ENCODE measurements around the gene PRG3.

Gene PRG3

GRCh38 chr11:57353446-57353845 lies 27.5 kb downstream of the PRG3 start:
- Histone ChIP-seq H3K4me3 (ENCODE audit: low read length) (no peak overlapping the region), H3K4me2 (ENCODE audit: low read length) (no peak overlapping the region), H3K27ac (ENCODE audit: low read length) (no peak overlapping the region), H3K79me2 (ENCODE audit: low read length) (no peaks in the 10 kb centered on the region), H3K36me3 (replicated peaks; ENCODE audit: low read depth, low read length) (no peaks in the 10 kb centered on the region), H4K20me1 (ENCODE audit: insufficient read depth, low read length) (no peaks in the 10 kb centered on the region), H3K9ac (ENCODE audit: low read length) (no peak overlapping the region), H3K27me3 (ENCODE audit: low read depth, low read length) (no peaks in the 10 kb centered on the region), H3K9me3 (ENCODE audit: insufficient read depth, low read length) (no peaks in the 10 kb centered on the region), H2AFZ (ENCODE audit: low read depth, low read length) (no peak overlapping the region), H3K4me1 (ENCODE audit: low read length) (peaks cover 47% of the 10 kb centered on the region)
- TF ChIP-seq, protein P1, sequence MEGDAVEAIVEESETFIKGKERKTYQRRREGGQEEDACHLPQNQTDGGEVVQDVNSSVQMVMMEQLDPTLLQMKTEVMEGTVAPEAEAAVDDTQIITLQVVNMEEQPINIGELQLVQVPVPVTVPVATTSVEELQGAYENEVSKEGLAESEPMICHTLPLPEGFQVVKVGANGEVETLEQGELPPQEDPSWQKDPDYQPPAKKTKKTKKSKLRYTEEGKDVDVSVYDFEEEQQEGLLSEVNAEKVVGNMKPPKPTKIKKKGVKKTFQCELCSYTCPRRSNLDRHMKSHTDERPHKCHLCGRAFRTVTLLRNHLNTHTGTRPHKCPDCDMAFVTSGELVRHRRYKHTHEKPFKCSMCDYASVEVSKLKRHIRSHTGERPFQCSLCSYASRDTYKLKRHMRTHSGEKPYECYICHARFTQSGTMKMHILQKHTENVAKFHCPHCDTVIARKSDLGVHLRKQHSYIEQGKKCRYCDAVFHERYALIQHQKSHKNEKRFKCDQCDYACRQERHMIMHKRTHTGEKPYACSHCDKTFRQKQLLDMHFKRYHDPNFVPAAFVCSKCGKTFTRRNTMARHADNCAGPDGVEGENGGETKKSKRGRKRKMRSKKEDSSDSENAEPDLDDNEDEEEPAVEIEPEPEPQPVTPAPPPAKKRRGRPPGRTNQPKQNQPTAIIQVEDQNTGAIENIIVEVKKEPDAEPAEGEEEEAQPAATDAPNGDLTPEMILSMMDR (IDR thresholded peaks at IDR 0.05; ENCODE audit: low read depth, low read length): no peak
- no peak for TF ChIP-seq EZH2phosphoT487 (IDR thresholded peaks at IDR 0.05; ENCODE audit: low read depth)

DNA sequence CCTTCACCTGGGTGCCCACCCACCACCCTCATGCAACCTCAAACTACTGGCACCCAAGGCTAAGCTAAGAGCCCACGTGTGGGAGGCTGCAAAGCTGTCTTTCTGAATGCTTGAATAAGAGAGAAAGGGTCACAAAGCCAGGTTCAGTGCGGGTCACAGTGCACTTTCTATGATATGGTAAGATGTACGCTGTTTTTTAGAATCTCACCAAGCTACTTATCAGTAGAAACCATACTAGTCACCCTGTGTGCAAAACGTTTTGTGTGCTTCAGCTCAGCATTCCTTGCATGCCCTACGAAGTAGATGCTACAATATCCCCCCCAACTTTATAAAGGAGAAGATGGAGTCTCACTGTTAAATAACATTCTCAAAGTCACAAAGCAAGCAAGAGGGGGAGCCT lies 27.9 kb downstream of the PRG3 start:
- Histone ChIP-seq H3K79me2 (ENCODE audit: low read length) (no peaks in the 10 kb centered on the region), H3K4me1 (ENCODE audit: low read length) (peaks cover 42% of the 10 kb centered on the region), H3K36me3 (replicated peaks; ENCODE audit: low read depth, low read length) (no peaks in the 10 kb centered on the region), H3K9me3 (ENCODE audit: insufficient read depth, low read length) (no peaks in the 10 kb centered on the region), H3K27me3 (ENCODE audit: low read depth, low read length) (no peaks in the 10 kb centered on the region), H3K4me2 (ENCODE audit: low read length) (no peak overlapping the region), H4K20me1 (ENCODE audit: insufficient read depth, low read length) (no peaks in the 10 kb centered on the region), H3K4me3 (ENCODE audit: low read length) (no peak overlapping the region), H3K9ac (ENCODE audit: low read length) (no peak overlapping the region), H3K27ac (ENCODE audit: low read length) (no peak overlapping the region), H2AFZ (ENCODE audit: low read depth, low read length) (no peak overlapping the region)
- TF ChIP-seq, protein P1 (IDR thresholded peaks at IDR 0.05; ENCODE audit: low read depth, low read length): no peak
- no peak for TF ChIP-seq EZH2phosphoT487 (IDR thresholded peaks at IDR 0.05; ENCODE audit: low read depth)

GRCh38 chr11:57349491-57350274 lies 31.3 kb downstream of the PRG3 start:
- H3K27ac ChIP-seq (ENCODE audit: low read length): no peak overlapping the region
- H3K4me3 ChIP-seq (ENCODE audit: low read length): no peak overlapping the region
- H3K9me3 ChIP-seq (ENCODE audit: insufficient read depth, low read length): no peaks in the 10 kb centered on the region
- H2AFZ ChIP-seq (ENCODE audit: low read depth, low read length): no peak overlapping the region
- peak overlapping the region; percentile 30; the same call in 1 of the 2 replicates for H3K4me2 ChIP-seq (ENCODE audit: low read length)
- H3K27me3 ChIP-seq (ENCODE audit: low read depth, low read length): no peaks in the 10 kb centered on the region
- H3K9ac ChIP-seq (ENCODE audit: low read length): no peak overlapping the region
- no peaks in the 10 kb centered on the region for H4K20me1 ChIP-seq (ENCODE audit: insufficient read depth, low read length)
- no peaks in the 10 kb centered on the region for H3K79me2 ChIP-seq (ENCODE audit: low read length)
- H3K36me3 ChIP-seq (replicated peaks; ENCODE audit: low read depth, low read length): no peaks in the 10 kb centered on the region
- H3K4me1 ChIP-seq (ENCODE audit: low read length): peaks cover 29% of the 10 kb centered on the region
- TF ChIP-seq, protein P1 (IDR thresholded peaks at IDR 0.05; ENCODE audit: low read depth, low read length): peak; percentile 75
- no peak for TF ChIP-seq EZH2phosphoT487 (IDR thresholded peaks at IDR 0.05; ENCODE audit: low read depth)

DNA sequence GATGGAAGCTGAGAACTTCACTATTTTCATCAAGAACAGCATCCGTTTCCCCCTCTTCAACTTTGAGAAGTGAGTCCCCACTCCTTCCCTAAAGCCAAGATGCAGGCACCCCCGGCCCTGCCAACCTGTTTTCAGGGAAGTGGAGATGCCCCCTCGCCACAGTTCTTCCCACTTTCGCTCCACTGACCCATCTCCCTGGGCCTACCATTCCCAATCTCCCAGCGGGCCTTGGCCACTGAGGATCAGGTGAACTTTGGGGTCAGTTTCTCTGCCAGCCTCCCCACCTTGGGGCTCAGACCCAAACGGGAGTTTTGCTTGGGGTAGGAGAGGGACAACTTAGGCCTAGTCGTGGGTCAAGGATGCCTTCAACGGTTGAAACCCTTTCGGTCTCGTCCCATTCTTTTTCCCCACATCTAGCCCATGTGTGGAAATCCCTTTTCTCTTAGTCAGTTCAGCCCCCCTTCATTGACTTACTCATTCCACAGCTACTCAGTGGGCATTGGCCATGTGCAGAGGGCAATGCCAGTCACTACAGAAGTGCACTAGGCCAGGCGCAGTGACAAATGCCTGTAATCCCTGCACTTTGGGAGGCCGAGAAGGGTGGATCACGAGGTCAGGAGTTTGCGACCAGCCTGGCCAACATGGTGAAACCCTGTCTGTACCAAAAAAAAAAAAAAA lies 32.2 kb downstream of the PRG3 start:
- Histone ChIP-seq H4K20me1 (ENCODE audit: insufficient read depth, low read length) (no peaks in the 10 kb centered on the region), H3K36me3 (replicated peaks; ENCODE audit: low read depth, low read length) (no peaks in the 10 kb centered on the region), H3K9ac (ENCODE audit: low read length) (no peak overlapping the region), H3K27ac (ENCODE audit: low read length) (no peak overlapping the region), H3K4me1 (ENCODE audit: low read length) (peaks cover 29% of the 10 kb centered on the region), H2AFZ (ENCODE audit: low read depth, low read length) (no peak overlapping the region), H3K27me3 (ENCODE audit: low read depth, low read length) (no peaks in the 10 kb centered on the region), H3K9me3 (ENCODE audit: insufficient read depth, low read length) (no peaks in the 10 kb centered on the region), H3K79me2 (ENCODE audit: low read length) (no peaks in the 10 kb centered on the region), H3K4me3 (ENCODE audit: low read length) (no peak overlapping the region), H3K4me2 (ENCODE audit: low read length) (no peak overlapping the region)
- TF ChIP-seq EZH2phosphoT487 (IDR thresholded peaks at IDR 0.05; ENCODE audit: low read depth): no peak
- TF ChIP-seq, protein P1 (IDR thresholded peaks at IDR 0.05; ENCODE audit: low read depth, low read length): no peak
